Stimulated activated effector memory CD8-positive, alpha-beta T cell treated with anti-CD3 and anti-CD28 coated beads, Interleukin-12 subunit alpha, Interleukin-12 subunit beta, amount 100 ng/mL, for 72 hours (primary cell): ENCODE data around the gene ZNF385D.

Experiments
- ATAC-seq: fragments of 150-1000 bp; cut with Tn5 transposase; 2 replicates; pipeline ENCODE4 v1.10.0; 2021
- DNase-seq, 2 donors: peaks; one replicate each; pipeline ENCODE4 v3.0.0; 2021 to 2022; ENCODE audit warnings: low spot score in 2 of 2
- H3K27ac Mint-ChIP-seq: one replicate; pipeline ENCODE4 v1.8.0; 2022; ENCODE audit warnings: mild to moderate bottlenecking, mixed read lengths
- H3K36me3 Mint-ChIP-seq: one replicate; pipeline ENCODE4 v1.8.0; 2022; ENCODE audit warnings: mild to moderate bottlenecking, mixed read lengths
- H3K4me1 Mint-ChIP-seq: one replicate; pipeline ENCODE4 v1.8.0; 2022; ENCODE audit warnings: mixed read lengths
- H3K4me3 Mint-ChIP-seq: one replicate; pipeline ENCODE4 v1.8.0; 2022; ENCODE audit warnings: mild to moderate bottlenecking, mixed read lengths
- H3K9me3 Mint-ChIP-seq: one replicate; pipeline ENCODE4 v1.8.0; 2022; ENCODE audit warnings: mixed read lengths

The ZNF385D gene

DNA sequence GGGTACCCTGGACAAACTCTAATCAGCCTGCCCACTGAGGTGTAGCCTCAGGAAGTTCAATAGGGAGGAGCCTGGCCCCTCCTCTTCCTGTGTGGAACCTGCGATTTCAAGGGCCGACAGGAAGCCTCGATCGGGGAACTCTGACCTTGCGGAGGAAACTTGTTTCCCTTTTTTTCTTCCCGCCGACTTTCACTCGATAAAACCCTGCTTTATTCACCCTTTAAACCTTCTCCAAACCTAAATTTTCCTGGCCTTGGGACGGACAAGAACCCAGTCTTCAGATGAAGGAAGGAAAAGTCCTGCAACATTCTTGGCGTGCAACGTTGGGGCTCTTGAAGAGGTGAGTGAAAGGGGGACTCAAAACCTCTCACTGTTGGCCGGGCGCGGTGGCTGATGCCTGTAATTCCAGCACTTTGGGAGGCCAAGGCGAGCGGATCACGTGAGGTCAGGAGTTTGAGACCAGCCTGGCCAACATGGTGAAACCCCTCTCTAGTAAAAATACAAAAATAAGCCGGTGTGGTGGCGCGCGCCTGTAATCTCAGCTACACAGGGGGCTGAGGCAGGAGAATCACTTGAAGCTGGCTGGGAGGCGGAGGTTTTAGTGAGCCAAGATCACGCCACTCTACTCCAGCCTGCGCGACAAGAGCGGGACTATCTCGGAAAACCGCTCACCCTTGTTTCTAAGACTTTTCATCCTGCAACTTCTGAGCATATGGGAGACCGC, 208.2 kb downstream of the ZNF385D start:
- H3K4me3 Mint-ChIP-seq, result no peak overlapping the region
- peaks cover 6% of the 10 kb centered on the region for H3K9me3 Mint-ChIP-seq
- no peaks in the 10 kb centered on the region for H3K36me3 Mint-ChIP-seq
- no peaks in the 10 kb centered on the region for H3K4me1 Mint-ChIP-seq
- H3K27ac Mint-ChIP-seq, result no peak overlapping the region
- ATAC-seq (no peak), DNase-seq (no peak)

DNA sequence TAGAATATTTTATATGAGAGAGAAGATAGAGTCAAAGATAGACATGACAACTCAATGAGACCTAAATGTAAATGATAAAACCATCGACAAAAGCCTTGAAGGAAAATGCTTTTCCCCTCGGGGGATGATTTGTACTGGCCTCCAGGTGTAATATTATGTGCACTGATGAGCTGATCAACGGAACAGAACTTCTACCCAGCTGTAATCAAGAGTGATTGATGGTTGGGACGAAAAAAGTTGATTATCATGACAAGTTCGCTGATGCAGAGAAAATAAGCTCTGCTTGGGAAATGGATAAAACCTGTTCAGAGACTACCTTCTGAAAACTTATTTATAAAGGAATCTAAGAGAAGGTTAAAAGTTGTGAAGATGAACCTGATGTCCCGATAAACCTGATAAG, 210.7 kb downstream of the ZNF385D start:
- ATAC-seq, result no peak
- peaks cover 9% of the 10 kb centered on the region for H3K9me3 Mint-ChIP-seq
- no peaks in the 10 kb centered on the region for H3K36me3 Mint-ChIP-seq
- H3K4me1 Mint-ChIP-seq, result no peaks in the 10 kb centered on the region
- DNase-seq, result no peak
- H3K4me3 Mint-ChIP-seq, result no peak overlapping the region
- H3K27ac Mint-ChIP-seq, result no peak overlapping the region

DNA sequence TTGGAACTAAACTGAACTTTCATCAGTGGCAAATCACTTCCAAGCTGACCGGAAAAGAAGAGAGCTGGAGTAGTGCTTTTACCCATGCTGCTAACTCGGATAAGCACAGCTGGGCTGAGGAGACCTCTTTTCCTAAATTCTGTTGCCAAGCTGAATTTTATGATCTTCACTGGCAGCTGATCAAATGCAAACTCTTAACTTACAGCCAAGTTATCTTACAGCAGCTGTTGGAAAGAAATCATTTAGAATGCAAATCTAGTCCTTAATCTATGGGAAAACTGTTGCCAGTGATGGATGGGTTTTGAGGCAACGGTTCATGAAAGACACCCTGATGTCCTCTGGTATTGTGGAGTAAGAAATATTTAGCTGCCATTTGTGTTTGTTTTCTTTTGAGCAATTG, 216.5 kb downstream of the ZNF385D start:
- DNase-seq (no peak), ATAC-seq (no peak)
- Mint-ChIP-seq H3K36me3 (no peaks in the 10 kb centered on the region), H3K9me3 (peaks cover 15% of the 10 kb centered on the region), H3K4me3 (no peak overlapping the region), H3K27ac (no peak overlapping the region), H3K4me1 (no peaks in the 10 kb centered on the region)

DNA sequence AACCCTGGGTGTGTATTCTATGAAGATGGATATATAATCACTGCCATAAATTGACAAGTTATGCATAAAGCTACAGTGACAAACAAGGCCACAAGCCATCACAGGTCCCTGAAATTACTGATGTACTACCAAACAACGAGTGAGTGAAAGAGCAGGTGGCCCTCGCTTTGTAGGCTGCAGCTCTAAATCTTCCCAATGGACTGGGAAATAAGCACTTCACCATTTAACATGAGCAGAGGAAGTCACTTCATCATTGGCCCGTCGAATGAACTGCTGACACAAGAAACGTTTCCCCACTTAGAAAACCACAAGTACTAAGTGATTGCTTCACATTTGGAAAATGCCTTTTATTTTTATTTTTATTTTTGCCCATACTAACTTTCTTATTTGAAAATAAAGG, 218.0 kb downstream of the ZNF385D start:
- Mint-ChIP-seq H3K4me3 (no peak overlapping the region), H3K36me3 (no peaks in the 10 kb centered on the region), H3K27ac (no peak overlapping the region), H3K4me1 (no peaks in the 10 kb centered on the region), H3K9me3 (peaks cover 15% of the 10 kb centered on the region)
- ATAC-seq (no peak), DNase-seq (no peak)

DNA sequence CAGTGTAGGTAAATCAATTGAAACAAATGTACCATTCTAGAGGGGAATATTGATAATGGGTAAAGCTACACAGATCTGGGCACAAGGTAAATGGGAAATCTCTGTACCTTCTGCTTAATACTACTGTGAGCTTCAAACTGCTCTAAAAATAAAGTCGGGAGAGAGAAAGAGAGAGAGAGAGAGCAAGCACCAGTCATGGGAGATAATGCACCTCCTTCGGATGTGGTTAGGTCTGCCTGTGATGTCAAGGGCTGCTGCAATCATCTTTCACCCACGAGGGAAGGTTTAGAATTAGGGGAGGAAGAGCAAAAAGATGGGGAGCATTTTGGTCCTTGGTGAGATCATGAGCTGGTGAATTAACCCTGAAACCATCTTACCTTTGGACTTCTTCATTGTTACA, 219.1 kb downstream of the ZNF385D start:
- no peak for ATAC-seq
- H3K27ac Mint-ChIP-seq, result no peak overlapping the region
- no peaks in the 10 kb centered on the region for H3K36me3 Mint-ChIP-seq
- H3K9me3 Mint-ChIP-seq, result peaks cover 15% of the 10 kb centered on the region
- no peak overlapping the region for H3K4me3 Mint-ChIP-seq
- H3K4me1 Mint-ChIP-seq, result no peaks in the 10 kb centered on the region
- DNase-seq, result no peak

DNA sequence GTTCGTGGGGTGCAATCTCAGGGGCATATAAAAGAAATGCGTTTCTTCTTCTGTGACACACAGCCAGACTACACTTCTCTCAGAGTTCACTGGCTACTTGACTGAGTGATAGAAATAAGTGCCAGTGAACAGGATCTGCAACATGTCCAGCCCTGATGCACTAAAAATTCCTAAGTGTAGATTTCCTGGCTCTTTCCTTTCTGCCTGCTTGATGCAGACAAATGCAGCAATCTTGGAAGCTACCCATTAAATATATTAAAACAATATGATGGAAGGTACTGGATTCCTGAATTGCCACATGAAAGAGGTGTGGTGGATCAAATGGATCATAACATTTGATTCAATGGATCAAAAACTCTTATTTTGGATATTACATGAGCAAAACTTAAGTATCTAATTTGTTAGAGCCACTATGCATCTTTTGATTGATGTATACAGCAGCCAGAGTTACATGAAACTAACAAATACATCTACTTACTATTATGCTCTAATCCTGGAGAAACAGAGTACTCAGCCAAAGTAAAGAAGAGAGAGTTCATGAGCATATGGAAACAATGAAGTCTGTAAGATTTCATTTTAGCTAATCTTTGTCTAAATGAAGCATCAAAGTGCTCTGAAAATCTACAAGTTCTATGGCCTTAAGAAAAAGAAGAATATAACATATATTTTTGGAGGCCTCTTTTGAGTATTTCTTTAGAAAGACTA, 222.6 kb downstream of the ZNF385D start:
- H3K36me3 Mint-ChIP-seq, result no peaks in the 10 kb centered on the region
- H3K4me3 Mint-ChIP-seq, result no peak overlapping the region
- H3K9me3 Mint-ChIP-seq, result peaks cover 18% of the 10 kb centered on the region
- ATAC-seq, result no peak
- H3K27ac Mint-ChIP-seq, result no peak overlapping the region
- DNase-seq, result no peak
- no peaks in the 10 kb centered on the region for H3K4me1 Mint-ChIP-seq

DNA sequence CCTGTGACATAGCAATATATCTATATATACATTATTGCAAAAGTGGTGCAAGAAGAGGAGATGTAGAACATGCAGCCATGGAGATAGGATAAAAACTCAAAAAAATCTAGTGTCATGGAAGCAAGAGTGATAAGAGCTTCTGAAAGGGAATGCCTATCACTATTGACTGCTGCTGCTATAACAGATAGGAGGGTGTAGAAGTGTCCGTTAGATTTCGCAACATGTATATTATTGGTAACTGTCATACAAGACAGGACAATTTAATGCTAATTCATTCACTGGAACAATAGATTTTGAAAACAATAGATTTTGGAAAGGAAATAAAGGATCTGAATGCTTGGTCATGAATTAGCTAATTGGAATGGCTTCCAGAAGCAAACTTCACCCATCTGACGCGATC, 224.5 kb downstream of the ZNF385D start:
- Mint-ChIP-seq H3K9me3 (peaks cover 12% of the 10 kb centered on the region), H3K4me1 (no peaks in the 10 kb centered on the region), H3K4me3 (no peak overlapping the region), H3K27ac (no peak overlapping the region), H3K36me3 (no peaks in the 10 kb centered on the region)
- DNase-seq, result no peak
- no peak for ATAC-seq

DNA sequence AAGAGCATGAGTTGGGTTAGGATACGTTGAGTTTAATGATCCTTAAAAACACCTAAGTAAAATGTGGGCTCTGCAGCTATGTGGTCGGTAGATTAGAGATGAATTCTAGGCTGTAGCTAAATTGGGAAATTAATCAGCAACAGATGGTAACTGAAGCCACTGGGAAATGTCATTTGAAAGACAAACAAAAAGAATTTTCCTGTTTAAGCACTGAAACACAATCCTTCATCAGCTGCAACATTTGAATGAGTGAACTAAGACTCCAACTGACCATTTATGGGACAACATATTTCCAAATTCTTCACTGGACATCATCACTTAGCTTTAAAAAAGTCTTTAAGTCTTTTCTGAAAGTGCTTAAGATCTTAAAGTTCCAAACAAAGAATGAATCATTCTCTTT, 226.9 kb downstream of the ZNF385D start:
- Mint-ChIP-seq H3K9me3 (peaks cover 10% of the 10 kb centered on the region), H3K4me3 (no peak overlapping the region), H3K27ac (no peak overlapping the region), H3K36me3 (no peaks in the 10 kb centered on the region), H3K4me1 (no peaks in the 10 kb centered on the region)
- DNase-seq (no peak), ATAC-seq (no peak)

DNA sequence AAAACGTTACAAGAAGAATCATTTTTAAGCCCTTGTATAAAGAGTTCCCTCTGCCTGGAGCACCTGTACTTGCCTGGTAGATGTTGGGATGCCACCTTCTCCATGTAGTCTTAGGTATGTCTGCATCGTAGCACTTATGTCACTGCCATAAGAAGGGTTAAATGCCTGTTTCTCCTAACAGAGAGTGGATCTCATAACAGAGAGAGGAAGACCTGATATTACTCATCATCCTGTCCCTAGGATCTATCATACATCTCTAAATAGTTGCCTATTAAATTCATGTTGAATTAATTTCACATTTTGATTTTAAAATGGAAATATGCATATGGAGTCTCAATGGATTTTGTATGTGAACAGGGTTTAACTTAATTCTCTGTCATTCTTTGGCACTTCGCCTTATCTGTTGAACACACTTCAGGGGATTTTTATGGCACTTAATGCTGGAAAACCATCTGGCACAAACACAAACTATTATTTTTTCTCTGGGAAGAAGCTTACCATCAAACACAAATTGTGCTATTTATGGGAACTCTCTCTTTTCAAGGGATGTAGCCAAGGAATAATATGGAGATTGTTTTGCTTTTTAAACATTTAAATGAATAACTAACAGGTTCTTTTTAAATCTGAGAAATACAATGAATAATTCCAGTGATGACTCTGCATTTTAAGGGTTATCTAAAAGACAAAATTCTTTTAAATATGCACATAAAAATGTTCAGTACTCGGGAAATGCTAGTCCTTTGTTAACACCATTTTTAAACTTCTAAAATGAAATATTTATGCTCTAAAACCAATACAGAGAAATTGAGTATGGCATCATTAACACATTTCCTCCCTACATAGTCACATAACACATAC, 230.7 kb downstream of the ZNF385D start:
- ATAC-seq (no peak), DNase-seq (no peak)
- H3K4me1 Mint-ChIP-seq, result no peaks in the 10 kb centered on the region
- H3K4me3 Mint-ChIP-seq, result no peak overlapping the region
- H3K36me3 Mint-ChIP-seq, result no peaks in the 10 kb centered on the region
- H3K27ac Mint-ChIP-seq, result no peak overlapping the region
- H3K9me3 Mint-ChIP-seq, result peaks cover 6% of the 10 kb centered on the region

DNA sequence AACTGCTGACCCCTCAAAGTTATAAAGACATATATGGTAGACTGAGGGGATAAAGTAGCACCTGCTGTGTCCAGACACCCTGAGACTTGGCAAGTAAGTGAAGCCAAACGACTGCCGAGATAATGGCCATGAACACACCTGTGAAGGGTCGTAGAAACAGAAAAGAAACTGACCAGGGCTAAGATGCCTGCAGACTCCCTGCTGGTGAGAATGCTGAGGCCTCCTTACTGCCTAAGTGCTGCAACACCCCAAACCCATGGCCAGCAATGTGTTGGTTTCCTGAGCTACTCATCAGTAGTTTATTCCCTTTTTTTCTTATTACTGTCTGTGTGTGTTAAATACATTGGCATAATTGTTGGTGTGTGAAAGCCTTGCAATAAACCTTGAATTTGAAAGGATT, 233.8 kb downstream of the ZNF385D start:
- Mint-ChIP-seq H3K27ac (no peak overlapping the region), H3K4me1 (no peaks in the 10 kb centered on the region), H3K4me3 (no peak overlapping the region), H3K36me3 (no peaks in the 10 kb centered on the region), H3K9me3 (peaks cover 8% of the 10 kb centered on the region)
- DNase-seq (no peak), ATAC-seq (no peak)

DNA sequence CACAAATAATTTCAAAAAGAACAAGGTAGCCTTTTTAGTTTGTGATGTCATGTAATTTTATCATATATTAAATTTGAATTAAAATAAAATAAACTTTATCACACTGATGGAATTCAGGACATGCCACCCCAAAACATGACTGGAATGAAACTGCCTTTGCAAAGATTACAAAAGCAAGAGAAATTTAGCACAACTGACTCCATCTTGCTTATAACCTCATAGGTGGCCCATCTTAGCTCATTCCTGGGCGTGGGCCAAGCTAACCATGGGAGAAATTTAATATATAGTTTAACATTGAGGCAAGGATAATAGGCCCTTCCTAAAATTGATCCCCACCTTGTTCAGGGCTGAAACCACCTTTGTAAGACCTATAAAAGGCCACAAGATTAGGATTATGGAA, 235.6 kb downstream of the ZNF385D start:
- no peak for ATAC-seq

DNA sequence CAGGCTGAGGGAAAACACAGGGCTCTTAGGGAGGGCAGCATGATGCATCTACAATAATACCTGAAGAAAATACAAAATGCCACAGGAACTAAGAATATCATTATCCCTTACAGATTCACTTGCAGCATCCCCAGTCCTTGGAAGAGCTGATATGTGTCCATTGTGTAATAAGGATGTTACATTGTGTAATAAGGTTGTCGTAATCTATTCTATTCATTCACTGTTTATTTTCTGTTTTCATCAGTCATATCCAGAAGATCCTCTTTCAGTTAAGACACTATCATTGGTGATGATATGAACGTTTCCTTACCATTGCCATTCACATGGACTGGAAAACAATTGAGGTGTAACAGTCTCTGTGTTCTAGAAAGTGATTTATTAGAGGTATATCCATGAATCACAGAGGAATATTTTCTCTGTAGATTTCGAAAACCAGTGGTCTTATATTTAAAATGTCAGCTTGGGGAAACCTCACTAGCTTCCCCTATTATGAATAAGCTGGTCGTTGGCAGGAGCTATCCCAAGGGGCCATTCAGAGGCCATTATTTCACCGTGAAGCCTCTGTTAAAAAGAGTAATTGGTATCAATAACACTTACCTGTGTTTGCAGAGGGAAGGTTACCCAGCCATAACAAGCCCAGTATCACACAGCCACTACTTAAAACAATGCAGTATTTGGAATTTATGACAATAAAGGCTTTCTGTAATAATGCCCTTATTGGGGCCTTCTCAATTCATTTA, 241.1 kb downstream of the ZNF385D start:
- Mint-ChIP-seq H3K4me3 (no peak overlapping the region), H3K36me3 (no peaks in the 10 kb centered on the region), H3K4me1 (no peaks in the 10 kb centered on the region), H3K27ac (no peak overlapping the region), H3K9me3 (peaks cover 13% of the 10 kb centered on the region)
- ATAC-seq, result no peak
- DNase-seq, result no peak

More for the DNA sequence above, 235.6 kb downstream of the ZNF385D start:
- DNase-seq, result no peak
- Mint-ChIP-seq H3K9me3 (peaks cover 12% of the 10 kb centered on the region), H3K27ac (no peak overlapping the region), H3K36me3 (no peaks in the 10 kb centered on the region), H3K4me3 (no peak overlapping the region), H3K4me1 (no peaks in the 10 kb centered on the region)

DNA sequence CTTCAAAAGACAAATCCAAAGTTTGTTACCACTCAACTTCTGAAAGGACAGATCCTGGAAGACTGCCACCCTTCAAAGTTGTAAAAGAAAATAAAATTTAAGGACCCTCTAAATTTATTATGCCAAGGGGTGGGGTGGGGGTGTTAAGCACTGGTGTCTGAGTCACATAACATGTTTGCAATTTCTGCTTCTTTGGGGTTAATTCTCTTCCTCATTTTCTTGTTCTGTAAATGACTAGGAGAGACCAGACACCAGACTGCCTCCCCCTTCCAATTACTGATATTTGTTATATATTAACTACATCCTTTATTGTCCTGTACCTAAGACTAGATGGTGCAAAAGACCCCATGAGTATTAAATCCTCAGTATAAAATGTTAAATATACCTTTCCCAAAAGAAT, 242.8 kb downstream of the ZNF385D start:
- Mint-ChIP-seq H3K36me3 (no peaks in the 10 kb centered on the region), H3K4me1 (no peaks in the 10 kb centered on the region), H3K9me3 (peaks cover 19% of the 10 kb centered on the region), H3K4me3 (no peak overlapping the region), H3K27ac (no peak overlapping the region)
- DNase-seq (no peak), ATAC-seq (no peak)

DNA sequence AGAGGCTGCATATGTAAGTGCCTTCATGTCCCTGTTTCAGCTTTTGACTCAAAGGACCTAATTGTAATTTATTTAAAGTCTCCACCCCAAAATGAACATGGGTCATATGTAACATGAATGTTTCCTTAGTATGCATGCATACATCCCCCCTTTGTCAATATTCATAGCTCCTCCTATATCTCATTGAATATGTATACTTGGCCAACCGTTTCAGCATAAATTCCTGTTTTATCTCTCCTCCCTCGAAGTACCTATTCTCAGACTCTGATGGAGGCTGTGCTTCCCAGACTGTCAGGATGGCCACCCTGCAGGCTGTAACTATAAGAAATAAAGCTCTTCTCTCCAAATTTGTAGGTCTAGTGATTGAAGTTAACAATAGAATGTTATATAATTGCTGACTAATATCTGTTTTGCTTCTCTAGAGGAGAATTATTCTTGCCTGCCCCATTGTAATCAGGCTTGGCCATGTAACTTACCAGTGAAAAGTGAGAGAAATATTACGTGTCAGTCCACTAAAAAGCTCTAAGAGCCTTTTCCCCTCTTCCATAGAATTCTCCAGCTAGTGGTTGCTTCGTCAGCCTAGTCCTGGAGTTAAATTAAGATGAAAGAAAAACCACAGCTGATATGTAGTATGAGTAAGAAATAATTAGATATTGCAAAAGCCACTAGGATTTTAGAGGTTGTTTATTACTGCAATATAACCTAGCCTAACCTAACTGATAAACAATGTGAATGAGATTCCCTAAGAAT, 245.1 kb downstream of the ZNF385D start:
- DNase-seq (no peak), ATAC-seq (no peak)
- Mint-ChIP-seq H3K4me1 (no peaks in the 10 kb centered on the region), H3K4me3 (no peak overlapping the region), H3K9me3 (peaks cover 18% of the 10 kb centered on the region), H3K36me3 (no peaks in the 10 kb centered on the region), H3K27ac (no peak overlapping the region)
